Suppressor macrophage treated with lipopolysaccharide for 4 hours (primary cell): ENCODE data around the gene ASAP3.
"Not testable (repeated sequence)": the region's sequence is repeated elsewhere in the genome, so short reads cannot be mapped to it uniquely, and the experiment has no call there.

ENCODE experiments used
- DNase-seq: peaks from one replicate; pipeline ENCODE4 v3.0.0-alpha.2; 2020

ASAP3 gene

GRCh38 chr1:23514111-23514679 is 30.2 kb upstream of the ASAP3 start:
- no peak for DNase-seq

- DNase-seq: no peak
Observed at GRCh38 chr1:23509896-23510295, 25.9 kb upstream of the ASAP3 start.

DNA sequence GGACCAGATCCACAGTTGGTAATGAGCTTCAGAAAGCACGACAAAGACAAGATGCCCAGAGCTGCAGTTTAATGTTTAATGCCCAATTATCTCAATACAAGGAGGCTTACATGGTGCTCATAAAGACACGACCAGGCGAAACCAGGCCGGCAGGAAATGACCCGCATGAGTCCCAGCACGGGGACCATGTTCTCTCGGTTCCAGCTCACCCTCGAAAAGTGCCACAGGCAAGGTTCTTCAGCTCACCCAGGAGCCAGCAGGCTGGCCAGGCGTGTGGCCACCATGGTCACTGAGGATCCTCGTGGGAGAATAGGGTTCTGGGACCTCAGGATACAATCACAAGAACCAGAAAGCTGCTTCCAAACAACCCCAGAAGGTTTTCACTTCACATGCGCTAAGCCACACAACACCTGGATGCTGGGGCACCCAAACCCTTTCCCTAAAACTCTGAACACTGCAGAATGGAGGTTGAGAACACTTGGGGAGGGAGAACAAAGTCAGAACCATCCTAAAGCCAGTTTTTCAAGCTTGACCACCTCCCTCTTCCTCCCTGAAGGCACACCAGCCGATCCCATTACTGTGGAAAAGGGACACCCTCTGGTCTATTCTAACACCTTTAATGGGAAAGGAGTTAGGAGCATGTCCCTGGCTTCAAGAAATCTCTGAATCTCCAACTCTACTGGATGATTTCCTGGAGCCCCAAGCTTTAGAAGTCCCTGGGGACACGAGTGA is 22.6 kb upstream of the ASAP3 start:
- DNase-seq: no peak

GRCh38 chr1:23505851-23506250 is 21.9 kb upstream of the ASAP3 start:
- no peak for DNase-seq

DNA sequence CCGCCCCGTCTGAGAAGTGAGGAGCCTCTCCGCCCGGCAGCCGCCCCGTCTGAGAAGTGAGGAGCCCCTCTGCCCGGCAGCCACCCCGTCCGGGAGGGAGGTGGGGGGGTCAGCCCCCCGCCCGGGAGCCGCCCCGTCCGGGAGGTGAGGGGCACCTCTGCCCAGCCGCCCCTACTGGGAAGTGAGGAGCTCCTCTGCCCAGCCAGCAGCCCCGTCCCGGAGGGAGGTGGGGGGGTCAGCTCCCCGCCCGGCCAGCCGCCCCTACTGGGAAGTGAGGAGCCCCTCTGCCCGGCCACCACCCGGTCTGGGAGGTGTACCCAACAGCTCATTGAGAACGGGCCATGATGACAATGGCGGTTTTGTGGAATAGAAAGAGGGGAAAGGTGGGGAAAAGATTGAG is 20.2 kb upstream of the ASAP3 start:
- DNase-seq: not testable (repeated sequence)

DNA sequence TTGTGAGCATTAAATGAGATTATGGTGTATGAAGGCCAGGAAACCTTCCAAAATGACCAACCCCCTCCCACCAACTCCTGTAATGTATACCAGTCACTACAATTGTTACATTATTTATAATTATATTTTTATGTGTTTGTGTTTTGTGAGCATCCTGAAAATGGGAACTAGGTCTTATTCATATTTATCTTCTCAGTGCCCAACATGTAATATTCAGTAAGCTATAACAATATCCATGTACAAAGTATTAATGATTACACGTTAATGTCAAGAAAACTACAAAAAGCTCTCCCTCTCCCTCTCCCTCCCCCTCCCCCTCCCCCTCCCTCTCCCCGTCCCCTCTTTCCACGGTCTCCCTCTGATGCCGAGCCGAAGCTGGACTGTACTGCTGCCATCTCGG is 19.0 kb upstream of the ASAP3 start:
- no peak for DNase-seq

DNA sequence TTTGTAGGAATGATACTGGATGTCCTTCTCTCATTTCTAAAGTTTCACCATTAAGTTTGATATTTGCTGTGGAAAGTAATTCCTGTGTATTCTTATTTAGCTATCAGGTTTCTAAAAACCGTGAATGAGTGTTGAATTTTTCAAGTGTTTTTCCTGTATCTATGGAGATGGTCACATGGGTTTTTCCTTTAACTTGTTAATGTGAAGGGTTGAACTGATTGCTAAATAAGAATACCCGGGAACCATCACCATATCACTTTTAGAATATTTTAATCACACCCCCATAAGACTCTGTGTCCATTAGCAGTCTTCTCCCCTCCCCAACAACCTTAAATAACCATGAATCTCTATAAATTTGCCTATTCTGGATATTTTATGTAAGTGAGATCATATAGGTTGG is 16.5 kb upstream of the ASAP3 start:
- no peak for DNase-seq

GRCh38 chr1:23497777-23498439 is 13.9 kb upstream of the ASAP3 start:
- peak; percentile 77 for DNase-seq

DNA sequence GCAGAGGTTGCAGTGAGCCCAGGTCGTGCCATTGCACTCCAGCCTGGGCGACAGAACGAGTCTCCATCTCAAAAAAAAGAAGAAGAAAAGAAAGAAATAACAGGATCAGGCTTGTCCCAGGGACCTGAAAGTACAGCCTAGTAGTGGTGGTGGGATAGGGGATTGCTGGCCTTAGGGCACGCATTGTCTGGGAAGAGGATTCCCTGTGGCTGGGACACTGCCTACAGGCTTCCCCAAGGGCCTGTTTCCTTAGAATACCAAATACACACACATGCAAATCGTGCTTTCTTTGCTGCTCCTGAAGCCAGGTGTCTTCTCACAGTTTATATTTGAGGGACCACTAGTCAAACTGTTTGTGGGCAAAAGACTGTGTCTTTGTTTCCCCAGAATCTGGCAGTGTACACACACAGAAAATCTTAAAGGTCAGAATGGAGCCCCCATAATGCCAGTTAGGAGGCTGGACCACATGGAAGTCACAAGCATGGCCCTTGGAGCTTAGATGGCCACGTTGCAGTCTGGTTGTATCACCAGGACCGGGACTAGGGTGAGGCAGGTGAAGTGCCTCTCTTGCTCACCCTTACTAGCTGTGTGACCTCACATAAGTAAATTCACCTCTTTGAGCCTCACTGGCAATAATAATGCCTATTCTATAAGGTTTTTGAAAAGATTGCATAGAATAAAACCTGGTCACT is 12.7 kb upstream of the ASAP3 start:
- no peak for DNase-seq

DNA sequence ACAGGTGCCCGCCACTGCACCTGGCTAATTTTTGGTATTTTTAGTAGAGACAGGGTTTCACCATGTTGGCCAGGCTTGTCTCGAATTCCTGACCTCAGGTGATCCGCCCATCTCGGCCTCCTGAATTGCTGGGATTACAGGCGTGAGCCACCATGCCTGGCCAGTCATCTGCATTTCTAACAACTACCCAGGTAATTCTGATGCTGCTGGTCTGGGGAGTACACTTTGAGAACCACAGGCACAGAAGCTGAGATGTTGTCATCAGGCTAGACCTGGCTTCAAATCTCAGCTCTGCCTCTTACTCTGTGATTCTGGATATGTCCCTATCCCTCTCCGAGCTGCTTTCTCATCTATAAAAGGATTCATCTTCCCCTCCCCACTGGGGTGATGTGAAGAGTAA is 10.9 kb upstream of the ASAP3 start:
- DNase-seq: not testable (repeated sequence)

GRCh38 chr1:23492776-23493175 is 8.8 kb upstream of the ASAP3 start:
- not testable (repeated sequence) for DNase-seq

- no peak for DNase-seq
Observed at GRCh38 chr1:23492132-23492720, 8.2 kb upstream of the ASAP3 start.

DNA sequence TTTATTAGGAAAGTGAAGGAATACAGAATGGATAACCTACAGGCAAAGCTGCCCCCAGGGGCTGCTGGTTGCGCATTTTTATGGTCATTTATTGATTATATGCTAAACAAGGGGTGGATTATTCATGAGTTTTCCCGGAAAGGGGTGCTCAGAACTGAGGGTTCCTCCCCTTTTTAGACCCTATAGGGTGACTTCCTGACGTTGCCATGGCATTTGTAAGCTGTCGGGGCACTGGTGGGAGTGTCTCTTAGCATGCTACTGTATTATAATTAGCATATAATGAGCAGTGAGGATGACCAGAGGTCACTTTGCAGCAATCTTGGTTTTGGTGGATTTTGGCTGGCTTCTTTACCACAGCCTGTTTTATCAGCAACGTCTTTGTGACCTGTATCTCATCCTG is 5.9 kb upstream of the ASAP3 start:
- DNase-seq: no peak

GRCh38 chr1:23485002-23485332 is 988 bp upstream of the ASAP3 start:
- DNase-seq: no peak

- peak; percentile 77 for DNase-seq
Observed at GRCh38 chr1:23484253-23485001, 448 bp upstream of the ASAP3 start.

- DNase-seq: no peak
Observed at GRCh38 chr1:23481904-23482303, 2.1 kb downstream of the ASAP3 start.

GRCh38 chr1:23481026-23481597 is 2.9 kb downstream of the ASAP3 start:
- DNase-seq: no peak

GRCh38 chr1:23480187-23481025 is 3.6 kb downstream of the ASAP3 start:
- DNase-seq: no peak

GRCh38 chr1:23479666-23479941 is 4.4 kb downstream of the ASAP3 start:
- no peak for DNase-seq

DNA sequence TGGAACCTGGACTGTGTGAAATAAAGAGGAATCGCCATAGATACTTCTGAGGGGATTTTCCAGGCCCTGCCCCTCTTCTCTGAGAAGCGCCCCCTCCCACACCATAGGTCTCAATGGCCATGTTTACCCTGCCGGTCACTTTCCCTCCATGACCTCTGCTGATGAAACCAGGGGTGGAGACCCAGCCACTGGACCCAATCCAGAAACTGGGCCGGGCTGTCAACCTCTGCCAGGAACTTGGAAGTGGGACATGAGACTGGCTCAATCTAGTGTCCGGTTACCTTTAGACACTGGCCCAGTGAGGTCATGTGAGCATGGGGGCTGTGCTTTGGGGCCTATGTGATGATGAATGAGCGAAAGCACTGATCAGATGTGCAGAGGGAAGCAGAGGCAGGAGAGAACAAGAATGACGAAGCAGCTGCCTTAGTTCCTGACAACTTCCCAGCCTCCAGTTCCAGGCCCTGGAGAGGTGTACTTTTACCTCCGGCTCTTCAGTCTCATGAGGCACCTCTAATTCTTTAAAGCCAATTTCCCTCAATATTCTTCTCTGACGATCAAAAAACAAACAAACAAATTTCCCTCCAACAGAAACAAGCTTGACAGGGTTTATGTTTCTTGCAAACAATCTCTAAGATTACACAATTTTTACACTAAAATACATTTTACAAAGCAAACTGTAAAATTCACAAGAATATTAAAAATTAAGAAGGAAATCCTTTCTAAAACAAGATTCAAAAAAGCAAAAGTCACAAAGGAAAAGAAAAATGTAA is 4.9 kb downstream of the ASAP3 start:
- no peak for DNase-seq
